ENCODE measurements around the gene TPM2.

GRCh38 chr9:35689542-35690293, at the start of gene TPM2:
- TF ChIP-seq GLIS3 (CRISPR knock-in tag; IDR thresholded peaks at IDR 0.05) (no peak), ARNTL (CRISPR knock-in tag; IDR thresholded peaks at IDR 0.05; ENCODE audit: borderline replicate concordance, low read depth) (no peak), PATZ1 (CRISPR knock-in tag; IDR thresholded peaks at IDR 0.05; ENCODE audit: borderline replicate concordance) (no peak), CREB5 (CRISPR knock-in tag; IDR thresholded peaks at IDR 0.05; ENCODE audit: low read depth) (no peak), TOX (CRISPR knock-in tag; IDR thresholded peaks at IDR 0.05; ENCODE audit: borderline replicate concordance) (no peak), PPARA (CRISPR knock-in tag; IDR thresholded peaks at IDR 0.05; ENCODE audit: borderline replicate concordance) (no peak), OSR1 (CRISPR knock-in tag; IDR thresholded peaks at IDR 0.05) (no peak), RARB (CRISPR knock-in tag; IDR thresholded peaks at IDR 0.05) (no peak)
